K562 (cell line): ENCODE results near the gene SLX4IP.

Experiments used
- E2F6 ChIP-seq, 2 experiments: IDR thresholded peaks; 2 replicates each; pipeline ENCODE4 v1.6.1; 2011; ENCODE audit warnings: borderline replicate concordance in 1 of 2, control low read depth in 1 of 2, low read depth in 1 of 2, low read length in 1 of 2, mild to moderate bottlenecking in 1 of 2, mixed read lengths in 1 of 2, moderate library complexity in 1 of 2; ENCODE audit not compliant: insufficient read depth in 1 of 2, insufficient read length in 1 of 2, poor library complexity in 1 of 2, severe bottlenecking in 1 of 2; ENCODE audit errors: extremely low read depth in 1 of 2
- ERF ChIP-seq: fragments of 450-650 bp; formaldehyde crosslinking; IDR thresholded peaks from 2 replicates; pipeline ENCODE4 v1.4.0; 2020; ENCODE audit warnings: mild to moderate bottlenecking, mixed read lengths
- HES1 ChIP-seq: fragments of 450-650 bp; IDR thresholded peaks from 2 replicates; pipeline ENCODE4 v1.6.1; 2016; ENCODE audit warnings: low read depth, mild to moderate bottlenecking, moderate library complexity
- HMGXB4 ChIP-seq: sonication (generic); formaldehyde crosslinking; IDR thresholded peaks from 2 replicates; pipeline ENCODE4 v1.8.1; 2023; ENCODE audit warnings: mild to moderate bottlenecking, missing genetic modification reagents
- JUND ChIP-seq, 2 experiments: IDR thresholded peaks; 2 replicates in 1 of 2; 3 replicates in 1 of 2; pipeline ENCODE4 v1.6.1; 2011; ENCODE audit warnings: borderline replicate concordance in 2 of 2, low read depth in 2 of 2, low read length in 2 of 2, improper control_type of control experiment in 1 of 2, missing biosample characterization in 1 of 2, missing genetic modification characterization in 1 of 2, missing genetic modification reagents in 1 of 2
- POLR2A ChIP-seq: fragments of 450-650 bp; conservative IDR thresholded peaks from 2 replicates; pipeline ENCODE4 v1.6.1; 2016
- RAD21 ChIP-seq, 2 experiments: fragments of 250-450 bp in 1 of 2; fragments of 450-650 bp in 1 of 2; sonication (Bioruptor Pico) in 1 of 2; formaldehyde crosslinking in 1 of 2; IDR thresholded peaks in 1 of 2; conservative IDR thresholded peaks in 1 of 2; 2 replicates each; pipeline versions ENCODE4 v1.4.0 to v1.8.0; 2020 to 2022; ENCODE audit warnings: mild to moderate bottlenecking in 2 of 2, moderate library complexity in 1 of 2
- RCOR1 ChIP-seq, 2 experiments: IDR thresholded peaks; 2 replicates each; pipeline ENCODE4 v1.6.1; 2012; ENCODE audit warnings: low read depth in 2 of 2, low read length in 2 of 2, borderline replicate concordance in 1 of 2, improper control_type of control experiment in 1 of 2
- SMARCB1 ChIP-seq: IDR thresholded peaks from 2 replicates; pipeline ENCODE4 v1.6.1; 2011; ENCODE audit warnings: improper control_type of control experiment, low read depth; ENCODE audit not compliant: insufficient read length
- ZNF282 ChIP-seq: sonication (generic); formaldehyde crosslinking; IDR thresholded peaks from 2 replicates; pipeline ENCODE4 v1.8.1; 2023; ENCODE audit warnings: missing genetic modification reagents
- TF ChIP-seq, protein P1 (sequence below): sonication (generic); formaldehyde crosslinking; IDR thresholded peaks from 2 replicates; pipeline ENCODE4 v1.8.1; 2023; ENCODE audit warnings: mild to moderate bottlenecking, missing genetic modification reagents
- TF ChIP-seq, protein P2 (sequence below): sonication (generic); formaldehyde crosslinking; IDR thresholded peaks from 2 replicates; pipeline ENCODE4 v1.8.0; 2022; ENCODE audit warnings: mild to moderate bottlenecking, missing genetic modification reagents

DNA sequence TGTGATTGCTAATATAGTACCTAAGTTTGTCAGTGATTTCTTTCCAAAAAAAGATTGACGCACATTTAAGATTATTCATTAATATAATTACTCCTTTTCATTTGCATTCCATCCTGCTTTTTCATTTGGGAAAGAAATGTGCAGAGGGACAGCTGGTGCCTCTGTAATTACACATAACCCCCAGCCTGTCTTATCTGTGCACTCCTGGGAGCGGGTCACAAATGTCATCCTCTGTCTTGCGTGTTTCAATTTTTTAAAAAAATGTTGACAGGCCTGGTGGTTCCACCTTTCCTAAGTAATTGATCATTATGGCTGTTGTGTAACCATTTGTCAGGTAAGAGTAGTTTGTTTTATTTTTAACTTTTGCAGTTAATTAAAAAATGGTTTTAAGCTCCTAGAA, 92.7 kb downstream of the SLX4IP start:
- TF ChIP-seq ERF (CRISPR knock-in tag), result no peak
- no peak for TF ChIP-seq E2F6 (IDR thresholded peaks at IDR 0.05; ENCODE audit: borderline replicate concordance in 1 of 2, extremely low read depth in 1 of 2, insufficient read depth in 1 of 2, insufficient read length in 1 of 2, low read depth in 1 of 2, low read length in 1 of 2, poor library complexity in 1 of 2, severe bottlenecking in 1 of 2)
- TF ChIP-seq, protein P1, sequence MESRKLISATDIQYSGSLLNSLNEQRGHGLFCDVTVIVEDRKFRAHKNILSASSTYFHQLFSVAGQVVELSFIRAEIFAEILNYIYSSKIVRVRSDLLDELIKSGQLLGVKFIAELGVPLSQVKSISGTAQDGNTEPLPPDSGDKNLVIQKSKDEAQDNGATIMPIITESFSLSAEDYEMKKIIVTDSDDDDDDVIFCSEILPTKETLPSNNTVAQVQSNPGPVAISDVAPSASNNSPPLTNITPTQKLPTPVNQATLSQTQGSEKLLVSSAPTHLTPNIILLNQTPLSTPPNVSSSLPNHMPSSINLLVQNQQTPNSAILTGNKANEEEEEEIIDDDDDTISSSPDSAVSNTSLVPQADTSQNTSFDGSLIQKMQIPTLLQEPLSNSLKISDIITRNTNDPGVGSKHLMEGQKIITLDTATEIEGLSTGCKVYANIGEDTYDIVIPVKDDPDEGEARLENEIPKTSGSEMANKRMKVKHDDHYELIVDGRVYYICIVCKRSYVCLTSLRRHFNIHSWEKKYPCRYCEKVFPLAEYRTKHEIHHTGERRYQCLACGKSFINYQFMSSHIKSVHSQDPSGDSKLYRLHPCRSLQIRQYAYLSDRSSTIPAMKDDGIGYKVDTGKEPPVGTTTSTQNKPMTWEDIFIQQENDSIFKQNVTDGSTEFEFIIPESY (CRISPR knock-in tag), result no peak
- no peak for TF ChIP-seq POLR2A
- no peak for TF ChIP-seq RCOR1 (IDR thresholded peaks at IDR 0.05; ENCODE audit: borderline replicate concordance in 1 of 2, low read depth in 2 of 2, low read length in 2 of 2)
- TF ChIP-seq, protein P2, sequence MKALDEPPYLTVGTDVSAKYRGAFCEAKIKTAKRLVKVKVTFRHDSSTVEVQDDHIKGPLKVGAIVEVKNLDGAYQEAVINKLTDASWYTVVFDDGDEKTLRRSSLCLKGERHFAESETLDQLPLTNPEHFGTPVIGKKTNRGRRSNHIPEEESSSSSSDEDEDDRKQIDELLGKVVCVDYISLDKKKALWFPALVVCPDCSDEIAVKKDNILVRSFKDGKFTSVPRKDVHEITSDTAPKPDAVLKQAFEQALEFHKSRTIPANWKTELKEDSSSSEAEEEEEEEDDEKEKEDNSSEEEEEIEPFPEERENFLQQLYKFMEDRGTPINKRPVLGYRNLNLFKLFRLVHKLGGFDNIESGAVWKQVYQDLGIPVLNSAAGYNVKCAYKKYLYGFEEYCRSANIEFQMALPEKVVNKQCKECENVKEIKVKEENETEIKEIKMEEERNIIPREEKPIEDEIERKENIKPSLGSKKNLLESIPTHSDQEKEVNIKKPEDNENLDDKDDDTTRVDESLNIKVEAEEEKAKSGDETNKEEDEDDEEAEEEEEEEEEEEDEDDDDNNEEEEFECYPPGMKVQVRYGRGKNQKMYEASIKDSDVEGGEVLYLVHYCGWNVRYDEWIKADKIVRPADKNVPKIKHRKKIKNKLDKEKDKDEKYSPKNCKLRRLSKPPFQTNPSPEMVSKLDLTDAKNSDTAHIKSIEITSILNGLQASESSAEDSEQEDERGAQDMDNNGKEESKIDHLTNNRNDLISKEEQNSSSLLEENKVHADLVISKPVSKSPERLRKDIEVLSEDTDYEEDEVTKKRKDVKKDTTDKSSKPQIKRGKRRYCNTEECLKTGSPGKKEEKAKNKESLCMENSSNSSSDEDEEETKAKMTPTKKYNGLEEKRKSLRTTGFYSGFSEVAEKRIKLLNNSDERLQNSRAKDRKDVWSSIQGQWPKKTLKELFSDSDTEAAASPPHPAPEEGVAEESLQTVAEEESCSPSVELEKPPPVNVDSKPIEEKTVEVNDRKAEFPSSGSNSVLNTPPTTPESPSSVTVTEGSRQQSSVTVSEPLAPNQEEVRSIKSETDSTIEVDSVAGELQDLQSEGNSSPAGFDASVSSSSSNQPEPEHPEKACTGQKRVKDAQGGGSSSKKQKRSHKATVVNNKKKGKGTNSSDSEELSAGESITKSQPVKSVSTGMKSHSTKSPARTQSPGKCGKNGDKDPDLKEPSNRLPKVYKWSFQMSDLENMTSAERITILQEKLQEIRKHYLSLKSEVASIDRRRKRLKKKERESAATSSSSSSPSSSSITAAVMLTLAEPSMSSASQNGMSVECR, result no peak
- no peak for TF ChIP-seq ZNF282 (CRISPR knock-in tag)
- TF ChIP-seq JUND (IDR thresholded peaks at IDR 0.05; ENCODE audit: borderline replicate concordance, low read depth, low read length), result no peak
- TF ChIP-seq JUND (tag; IDR thresholded peaks at IDR 0.05; ENCODE audit: borderline replicate concordance, low read depth, low read length), result no peak
- no peak for TF ChIP-seq RAD21 (CRISPR knock-in tag; conservative IDR thresholded peaks at IDR 0.05 in 1 of 2, IDR thresholded peaks at IDR 0.05 in 1 of 2)
- TF ChIP-seq HES1, result no peak
- TF ChIP-seq HMGXB4 (CRISPR knock-in tag), result no peak
- TF ChIP-seq SMARCB1, result no peak
